ENCODE data around the gene C16orf82. TPM values are rescaled to one million over a fixed set of nuclear protein-coding genes. Genes with fewer than 3 reads are reported as not detected.

Gene C16orf82
- polyA plus RNA-seq, 1 donor from 2014 or later: not detected

GRCh38 chr16:27024010-27024409, 42.7 kb upstream of the C16orf82 start:
- Histone ChIP-seq H3K36me3 (ENCODE audit: insufficient read depth, low read length) (no peaks in the 10 kb centered on the region), H3K9ac (ENCODE audit: low read length) (no peak overlapping the region)

GRCh38 chr16:27025581-27025980, 41.1 kb upstream of the C16orf82 start:
- no peaks in the 10 kb centered on the region for H3K79me2 ChIP-seq (replicated peaks; ENCODE audit: insufficient read depth, low read length)
- H3K9ac ChIP-seq (ENCODE audit: low read length): no peak overlapping the region
- H3K9me3 ChIP-seq (ENCODE audit: low read length): no peaks in the 10 kb centered on the region
- no peak overlapping the region for H3K4me2 ChIP-seq (ENCODE audit: low read length)
- H2AFZ ChIP-seq (ENCODE audit: low read depth, low read length): no peak overlapping the region
- no peaks in the 10 kb centered on the region for H3F3A ChIP-seq (ENCODE audit: insufficient read depth, low read length, poor library complexity, severe bottlenecking)
- no peak overlapping the region for H3K27ac ChIP-seq (ENCODE audit: low read length)
- no peaks in the 10 kb centered on the region for H3K27me3 ChIP-seq (ENCODE audit: insufficient read depth, low read depth, low read length)
- H3K9me2 ChIP-seq (ENCODE audit: insufficient read depth, low read length): no peaks in the 10 kb centered on the region
- no peak overlapping the region for H3K4me3 ChIP-seq (ENCODE audit: low read length)
- H3K36me3 ChIP-seq (ENCODE audit: insufficient read depth, low read length): no peaks in the 10 kb centered on the region
- H4K20me1 ChIP-seq (ENCODE audit: insufficient read depth): no peaks in the 10 kb centered on the region
- TF ChIP-seq SMC3 (conservative IDR thresholded peaks at IDR 0.05; ENCODE audit: poor library complexity): no peak
- TF ChIP-seq CTCF (IDR thresholded peaks at IDR 0.05; ENCODE audit: poor library complexity, severe bottlenecking): no peak
- TF ChIP-seq TAF1 (IDR thresholded peaks at IDR 0.05; ENCODE audit: low read depth): no peak
- TF ChIP-seq RAD21 (conservative IDR thresholded peaks at IDR 0.05): no peak
- no peak for TF ChIP-seq REST (IDR thresholded peaks at IDR 0.05; ENCODE audit: borderline replicate concordance)
- no peak for TF ChIP-seq MXI1 (conservative IDR thresholded peaks at IDR 0.05; ENCODE audit: poor library complexity, severe bottlenecking)
- no peak for TF ChIP-seq EP300 (conservative IDR thresholded peaks at IDR 0.05; ENCODE audit: poor library complexity, severe bottlenecking)

More at GRCh38 chr16:27024010-27024409, 42.7 kb upstream of the C16orf82 start:
- no peak for TF ChIP-seq TAF1 (IDR thresholded peaks at IDR 0.05; ENCODE audit: low read depth)
- no peak for TF ChIP-seq SMC3 (conservative IDR thresholded peaks at IDR 0.05; ENCODE audit: poor library complexity)
- no peak for TF ChIP-seq POLR2AphosphoS5 (IDR thresholded peaks at IDR 0.05)
- no peak for TF ChIP-seq EP300 (conservative IDR thresholded peaks at IDR 0.05; ENCODE audit: poor library complexity, severe bottlenecking)
- TF ChIP-seq MXI1 (conservative IDR thresholded peaks at IDR 0.05; ENCODE audit: poor library complexity, severe bottlenecking): no peak
- no peak for TF ChIP-seq EZH2 (IDR thresholded peaks at IDR 0.05; ENCODE audit: borderline replicate concordance, insufficient read depth, low read length, poor library complexity, severe bottlenecking)
- TF ChIP-seq REST (IDR thresholded peaks at IDR 0.05; ENCODE audit: borderline replicate concordance): no peak
- TF ChIP-seq CTCF (IDR thresholded peaks at IDR 0.05; ENCODE audit: poor library complexity, severe bottlenecking): no peak
- Histone ChIP-seq H3K4me2 (ENCODE audit: low read length) (no peak overlapping the region), H3K27me3 (ENCODE audit: insufficient read depth, low read depth, low read length) (no peaks in the 10 kb centered on the region), H3K27ac (ENCODE audit: low read length) (no peak overlapping the region), H2AFZ (ENCODE audit: low read depth, low read length) (no peak overlapping the region), H3K4me3 (ENCODE audit: low read length) (no peak overlapping the region), H3K9me3 (ENCODE audit: low read length) (no peaks in the 10 kb centered on the region), H4K20me1 (ENCODE audit: insufficient read depth) (no peaks in the 10 kb centered on the region), H3K79me2 (replicated peaks; ENCODE audit: insufficient read depth, low read length) (no peaks in the 10 kb centered on the region), H3F3A (ENCODE audit: insufficient read depth, low read length, poor library complexity, severe bottlenecking) (no peaks in the 10 kb centered on the region), H3K9me2 (ENCODE audit: insufficient read depth, low read length) (no peaks in the 10 kb centered on the region)

Data from neural cell (in vitro differentiated cells).